Cardiac fibroblast (primary cell): ENCODE results near the gene TRIM72.
A peak's percentile ranks its signal among the peaks of the same experiment; 100 is the strongest.
"Not testable (repeated sequence)": the region's sequence is repeated elsewhere in the genome, so short reads cannot be mapped to it uniquely, and the experiment has no call there.

Experiments used
- DNase-seq, 2 donors: peaks; one replicate each; pipeline versions ENCODE4 v3.0.0 to v3.0.0-alpha.2; 2010; ENCODE audit warnings: low read depth in 2 of 2
- H3K4me3 ChIP-seq, 2 donors: replicated peaks in 1 of 2; 1 replicate in 1 of 2; 2 replicates in 1 of 2; pipeline ENCODE4 v1.5.1; 2011; ENCODE audit warnings: low read depth in 2 of 2, low read length in 2 of 2, mild to moderate bottlenecking in 2 of 2, moderate library complexity in 1 of 2
- CTCF ChIP-seq: IDR thresholded peaks from one replicate; pipeline ENCODE4 v1.5.1; 2011; ENCODE audit warnings: low read depth, mild to moderate bottlenecking, low read length, inconsistent platforms

TRIM72 gene

GRCh38 chr16:31228206-31228605, 14.3 kb downstream of the TRIM72 start:
- no peak for TF ChIP-seq CTCF
- DNase-seq, result no peak
- no peak overlapping the region for H3K4me3 ChIP-seq

- no peak for DNase-seq
- no peak for TF ChIP-seq CTCF
- no peak overlapping the region for H3K4me3 ChIP-seq
Observed at GRCh38 chr16:31229501-31229900, 15.6 kb downstream of the TRIM72 start.

- no peak for DNase-seq
- no peak for TF ChIP-seq CTCF
- no peak overlapping the region for H3K4me3 ChIP-seq
Observed at GRCh38 chr16:31238041-31238440, 24.1 kb downstream of the TRIM72 start.

- TF ChIP-seq CTCF, result no peak
- peak in 1 of 2 donors; percentile 40 for DNase-seq
- H3K4me3 ChIP-seq, result no peak overlapping the region
Observed at GRCh38 chr16:31242206-31242605, 28.3 kb downstream of the TRIM72 start.

- H3K4me3 ChIP-seq, result no peak overlapping the region
- no peak for TF ChIP-seq CTCF
- no peak for DNase-seq
Observed at GRCh38 chr16:31243734-31244670, 30.1 kb downstream of the TRIM72 start.

GRCh38 chr16:31245598-31245997, 31.7 kb downstream of the TRIM72 start:
- not testable (repeated sequence) for DNase-seq, H3K4me3 ChIP-seq

- no peak overlapping the region for H3K4me3 ChIP-seq
- DNase-seq, result no peak
- no peak for TF ChIP-seq CTCF
Observed at GRCh38 chr16:31246296-31246695, 32.4 kb downstream of the TRIM72 start.
